ENCODE data around the gene EDEM1.

EDEM1 gene

Small RNAs within 50 kb of the gene (small RNA-seq; reads per million reads assigned to genes)
- gene MIR4790 (0 reads per million in 2 experiments), gene RN7SL553P (0 reads per million in 2 experiments)
